ENCODE data around the gene MYL4. TPM values are rescaled to one million over a fixed set of nuclear protein-coding genes. Genes with fewer than 3 reads are reported as not detected.

Gene MYL4
- total and polyA plus RNA-seq, 2 of the 8 experiments (the other 6 are each of a cell fraction or from before 2014, with no cell fraction given): 0.12 TPM; not detected in 1

GRCh38 chr17:47266782-47267181, 57.6 kb downstream of the MYL4 start:
- no peak overlapping the region for H3K4ac ChIP-seq (replicated peaks; ENCODE audit: insufficient read length, low read depth, low read length)
- H4K91ac ChIP-seq (replicated peaks; ENCODE audit: insufficient read length, low read length): no peak overlapping the region
- no peak overlapping the region for H3K18ac ChIP-seq (ENCODE audit: extremely low read depth, low read length)
- H3K9ac ChIP-seq (replicated peaks in 1 of 4; ENCODE audit: extremely low read depth in 1 of 4, low read depth in 3 of 4, low read length in 3 of 4): no peak overlapping the region
- H4K8ac ChIP-seq (ENCODE audit: extremely low read depth, insufficient read depth, low read length): no peak overlapping the region
- no peak overlapping the region for H2BK12ac ChIP-seq (ENCODE audit: low read depth, low read length)
- H2BK5ac ChIP-seq (ENCODE audit: low read depth, low read length): no peak overlapping the region
- no peak overlapping the region for H3K27ac ChIP-seq (ENCODE audit: low read depth, low read length)
- TF ChIP-seq GABPA (IDR thresholded peaks at IDR 0.05; ENCODE audit: borderline replicate concordance, insufficient read depth, low read length): no peak
- TF ChIP-seq NANOG (IDR thresholded peaks at IDR 0.05; ENCODE audit: insufficient read depth, low read depth, low read length, poor library complexity, severe bottlenecking): no peak
- TF ChIP-seq TEAD4 (IDR thresholded peaks at IDR 0.05; ENCODE audit: low read depth, low read length): no peak
- no peak for TF ChIP-seq HDAC2 (IDR thresholded peaks at IDR 0.05; ENCODE audit: borderline replicate concordance in 1 of 2, low read depth in 2 of 2, low read length in 2 of 2)
- no peak for TF ChIP-seq RBBP5 (IDR thresholded peaks at IDR 0.05; ENCODE audit: borderline replicate concordance, low read depth, low read length)
- TF ChIP-seq EZH2 (IDR thresholded peaks at IDR 0.05; ENCODE audit: low read depth, low read length, severe bottlenecking): no peak
- TF ChIP-seq SP2 (IDR thresholded peaks at IDR 0.05; ENCODE audit: low read length): no peak
- no peak for TF ChIP-seq BRCA1 (IDR thresholded peaks at IDR 0.05; ENCODE audit: low read depth, low read length)
- no peak for TF ChIP-seq SIN3A (conservative IDR thresholded peaks at IDR 0.05 in 1 of 2, IDR thresholded peaks at IDR 0.05 in 1 of 2; ENCODE audit: low read depth in 1 of 2, low read length in 2 of 2)
- no peak for TF ChIP-seq KDM4A (IDR thresholded peaks at IDR 0.05; ENCODE audit: low read depth, low read length, severe bottlenecking)
- TF ChIP-seq CHD1 (IDR thresholded peaks at IDR 0.05; ENCODE audit: low read depth, low read length): no peak
- TF ChIP-seq SUZ12 (IDR thresholded peaks at IDR 0.05; ENCODE audit: low read length): no peak
- no peak for TF ChIP-seq ASH2L (IDR thresholded peaks at IDR 0.05; ENCODE audit: low read length)
- no peaks in the 10 kb centered on the region for H3K4me1 ChIP-seq (replicated peaks in 1 of 4; ENCODE audit: control insufficient read depth in 3 of 4, insufficient read depth in 4 of 4, low read length in 3 of 4)
- no peaks in the 10 kb centered on the region for H3K36me3 ChIP-seq (ENCODE audit: control insufficient read depth in 2 of 4, insufficient read depth in 4 of 4, low read length in 3 of 4)
- no peak overlapping the region for H2BK15ac ChIP-seq (ENCODE audit: low read length)
- no peak overlapping the region for H2BK20ac ChIP-seq (ENCODE audit: low read length)
- H2AK5ac ChIP-seq (ENCODE audit: low read depth, low read length): no peak overlapping the region
- H2AFZ ChIP-seq (ENCODE audit: low read length): no peak overlapping the region
- no peaks in the 10 kb centered on the region for H3K79me2 ChIP-seq (ENCODE audit: control insufficient read depth in 1 of 2, insufficient read depth in 2 of 2, low read length in 2 of 2)
- no peak overlapping the region for H3K56ac ChIP-seq (replicated peaks; ENCODE audit: insufficient read length, low read depth, low read length)
- H3K27me3 ChIP-seq (replicated peaks in 1 of 4; ENCODE audit: control insufficient read depth in 3 of 4, extremely low read depth in 1 of 4, insufficient read depth in 3 of 4, low read length in 3 of 4): no peaks in the 10 kb centered on the region
- H3K14ac ChIP-seq (ENCODE audit: insufficient read length): no peak overlapping the region
- 95% methylated on average over 6 of the region's 6 CpGs; no CpG with 5 or more reads in 1 of the 2 experiments for WGBS, 2 experiments (ENCODE audit: extremely low coverage in 1 of 2, insufficient coverage in 1 of 2, insufficient read length in 1 of 2, insufficient replicate concordance in 2 of 2, low coverage in 1 of 2, low lambda C conversion rate in 2 of 2, missing lambda C conversion rate in 1 of 2)
- no peak overlapping the region for H3K4me3 ChIP-seq (ENCODE audit: extremely low read depth in 1 of 4, insufficient read depth in 2 of 4, low read depth in 3 of 4, low read length in 4 of 4)
- H3K79me1 ChIP-seq (ENCODE audit: low read depth, low read length): no peaks in the 10 kb centered on the region
- CTCF ChIA-PET (ENCODE audit: partially characterized antibody): interaction anchor here (1.2 kb wide), 1 partner anchor 44 kb away, joined by 3 read pairs; no protein-coding TSS in a partner anchor
- H3K9me3 ChIP-seq (ENCODE audit: insufficient read depth in 2 of 2, low read depth in 1 of 2, low read length in 1 of 2): peaks cover 6% of the 10 kb centered on the region in 2 experiments; a peak in 1 of 4 replicates
- no peak overlapping the region for H2BK120ac ChIP-seq (replicated peaks; ENCODE audit: low read depth, low read length)
- DNase-seq (ENCODE audit: low read depth in 1 of 2, low spot score in 2 of 2) (no peak), FAIRE-seq (no peak)
- no peak overlapping the region for H3K23ac ChIP-seq (ENCODE audit: insufficient read length)
- no peaks in the 10 kb centered on the region for H4K20me1 ChIP-seq (replicated peaks in 1 of 2; ENCODE audit: control insufficient read depth in 1 of 2, insufficient read depth in 2 of 2, low read length in 2 of 2)
- H3K4me2 ChIP-seq (ENCODE audit: insufficient read depth in 1 of 2, low read depth in 2 of 2, low read length in 2 of 2): no peak overlapping the region
- POLR2A ChIA-PET (ENCODE audit: partially characterized antibody): no interaction called here
- H3K23me2 ChIP-seq (ENCODE audit: low read depth, low read length): no peaks in the 10 kb centered on the region
- no peak overlapping the region for H4K5ac ChIP-seq (ENCODE audit: insufficient read length, low read depth, low read length)
